GM18519 (cell line): ENCODE data around the gene NETO2.
"Not testable (repeated sequence)": the region's sequence is repeated elsewhere in the genome, so short reads cannot be mapped to it uniquely, and the experiment has no call there.

Experiments used
- ATAC-seq: cut with Tn5 transposase; IDR thresholded peaks from one replicate; pipeline ENCODE4 v1.9.1; 2021; ENCODE audit warnings: mild to moderate bottlenecking, moderate library complexity; ENCODE audit not compliant: unreplicated experiment, low FRiP score

The NETO2 gene

GRCh38 chr16:47136099-47136842 lies 7.5 kb downstream of the NETO2 start:
- no peak for ATAC-seq

GRCh38 chr16:47134550-47134949 lies 9.2 kb downstream of the NETO2 start:
- no peak for ATAC-seq

GRCh38 chr16:47132308-47132707 lies 11.4 kb downstream of the NETO2 start:
- ATAC-seq: no peak

GRCh38 chr16:47129755-47130435 lies 13.8 kb downstream of the NETO2 start:
- no peak for ATAC-seq

GRCh38 chr16:47127541-47127940 lies 16.2 kb downstream of the NETO2 start:
- no peak for ATAC-seq

GRCh38 chr16:47125757-47126156 lies 18.0 kb downstream of the NETO2 start:
- ATAC-seq: no peak

- ATAC-seq: no peak
Observed at GRCh38 chr16:47113130-47113529, 30.6 kb downstream of the NETO2 start.

GRCh38 chr16:47110939-47111338 lies 32.8 kb downstream of the NETO2 start:
- ATAC-seq: no peak

- ATAC-seq: no peak
Observed at GRCh38 chr16:47109361-47109760, 34.4 kb downstream of the NETO2 start.

GRCh38 chr16:47102921-47103320 lies 40.8 kb downstream of the NETO2 start:
- ATAC-seq: not testable (repeated sequence)

- ATAC-seq: not testable (repeated sequence)
Observed at GRCh38 chr16:47097154-47097553, 46.6 kb downstream of the NETO2 start.

- no peak for ATAC-seq
Observed at GRCh38 chr16:47096297-47096696, 47.4 kb downstream of the NETO2 start.

- ATAC-seq: no peak
Observed at GRCh38 chr16:47084198-47084597, 59.5 kb downstream of the NETO2 start.

- no peak for ATAC-seq
Observed at GRCh38 chr16:47082099-47082865, 61.5 kb downstream of the NETO2 start.

GRCh38 chr16:47081115-47081514 lies 62.6 kb downstream of the NETO2 start:
- ATAC-seq: no peak

GRCh38 chr16:47079860-47080259 lies 63.9 kb downstream of the NETO2 start:
- ATAC-seq: no peak

- no peak for ATAC-seq
Observed at GRCh38 chr16:47073223-47074155, 70.3 kb downstream of the NETO2 start.

- ATAC-seq: no peak
Observed at GRCh38 chr16:47072158-47072557, 71.6 kb downstream of the NETO2 start.

GRCh38 chr16:47069841-47070584 lies 73.7 kb downstream of the NETO2 start:
- no peak for ATAC-seq

- no peak for ATAC-seq
Observed at GRCh38 chr16:47069313-47069712, 74.4 kb downstream of the NETO2 start.
